ENCODE measurements around the gene MRPL22.
"Not testable (repeated sequence)": the region's sequence is repeated elsewhere in the genome, so short reads cannot be mapped to it uniquely, and the experiment has no call there.

Gene MRPL22

GRCh38 chr5:154939387-154939786 lies 1.5 kb upstream of the MRPL22 start:
- H3K4me3 ChIP-seq (ENCODE audit: low read depth, low read length), result not testable (repeated sequence)

GRCh38 chr5:154940375-154940771 lies 500 bp upstream of the MRPL22 start:
- no peak overlapping the region for H3K4me3 ChIP-seq (ENCODE audit: low read depth, low read length)

GRCh38 chr5:154943527-154943926 lies 2.7 kb downstream of the MRPL22 start:
- no peak overlapping the region for H3K4me3 ChIP-seq (ENCODE audit: low read depth, low read length)

- H3K4me3 ChIP-seq (ENCODE audit: low read depth, low read length), result no peak overlapping the region
These were observed 3.8 kb downstream of the MRPL22 start for GRCh38 chr5:154944716-154945115.

GRCh38 chr5:154945695-154946301 lies 4.9 kb downstream of the MRPL22 start:
- H3K4me3 ChIP-seq (ENCODE audit: low read depth, low read length), result no peak overlapping the region

- no peak overlapping the region for H3K4me3 ChIP-seq (ENCODE audit: low read depth, low read length)
These were observed 6.9 kb downstream of the MRPL22 start for GRCh38 chr5:154947778-154948177.

- no peak overlapping the region for H3K4me3 ChIP-seq (ENCODE audit: low read depth, low read length)
These were observed 7.4 kb downstream of the MRPL22 start for GRCh38 chr5:154948313-154948712.

GRCh38 chr5:154949781-154950180 lies 8.9 kb downstream of the MRPL22 start:
- H3K4me3 ChIP-seq (ENCODE audit: low read depth, low read length), result no peak overlapping the region

- H3K4me3 ChIP-seq (ENCODE audit: low read depth, low read length), result no peak overlapping the region
These were observed 15.8 kb downstream of the MRPL22 start for GRCh38 chr5:154956712-154957111.

GRCh38 chr5:154962494-154962893 lies 21.6 kb downstream of the MRPL22 start:
- H3K4me3 ChIP-seq (ENCODE audit: low read depth, low read length), result no peak overlapping the region

GRCh38 chr5:154966081-154966841 lies 25.4 kb downstream of the MRPL22 start:
- H3K4me3 ChIP-seq (ENCODE audit: low read depth, low read length), result no peak overlapping the region

GRCh38 chr5:154966874-154967273 lies 26.0 kb downstream of the MRPL22 start:
- no peak overlapping the region for H3K4me3 ChIP-seq (ENCODE audit: low read depth, low read length)

GRCh38 chr5:154967421-154968024 lies 26.6 kb downstream of the MRPL22 start:
- H3K4me3 ChIP-seq (ENCODE audit: low read depth, low read length), result no peak overlapping the region

- no peak overlapping the region for H3K4me3 ChIP-seq (ENCODE audit: low read depth, low read length)
These were observed 28.1 kb downstream of the MRPL22 start for GRCh38 chr5:154968953-154969352.

- H3K4me3 ChIP-seq (ENCODE audit: low read depth, low read length), result no peak overlapping the region
These were observed 29.9 kb downstream of the MRPL22 start for GRCh38 chr5:154970759-154971158.

- H3K4me3 ChIP-seq (ENCODE audit: low read depth, low read length), result no peak overlapping the region
These were observed 30.6 kb downstream of the MRPL22 start for GRCh38 chr5:154971501-154971900.

- H3K4me3 ChIP-seq (ENCODE audit: low read depth, low read length), result no peak overlapping the region
These were observed 31.7 kb downstream of the MRPL22 start for GRCh38 chr5:154972476-154973080.

GRCh38 chr5:154976082-154976481 lies 35.2 kb downstream of the MRPL22 start:
- not testable (repeated sequence) for H3K4me3 ChIP-seq (ENCODE audit: low read depth, low read length)

- H3K4me3 ChIP-seq (ENCODE audit: low read depth, low read length), result no peak overlapping the region
These were observed 36.5 kb downstream of the MRPL22 start for GRCh38 chr5:154977409-154977808.

- not testable (repeated sequence) for H3K4me3 ChIP-seq (ENCODE audit: low read depth, low read length)
These were observed 37.4 kb downstream of the MRPL22 start for GRCh38 chr5:154978294-154978693.

- H3K4me3 ChIP-seq (ENCODE audit: low read depth, low read length), result no peak overlapping the region
These were observed 44.2 kb downstream of the MRPL22 start for GRCh38 chr5:154984946-154985516.

All from iPS-11a (cell line).